ENCODE results near the gene PAX5.

- TF ChIP-seq POLR2AphosphoS5 (IDR thresholded peaks at IDR 0.05; ENCODE audit: low read depth, low read length) (no peak), POLR2A (IDR thresholded peaks at IDR 0.05; ENCODE audit: low read depth, low read length) (no peak)
These were observed 178.4 kb downstream of the PAX5 start for GRCh38 chr9:36855448-36856315.
